TTC549 (cell line): ENCODE measurements around the gene ERCC1.
"Not testable (repeated sequence)": the region's sequence is repeated elsewhere in the genome, so short reads cannot be mapped to it uniquely, and the experiment has no call there.

Source experiments
- FAIRE-seq: peaks from 2 replicates; lab custom pipeline; 2012; peaks lifted over from hg19 to GRCh38; lab: Jason Lieb, UNC

The ERCC1 gene

DNA sequence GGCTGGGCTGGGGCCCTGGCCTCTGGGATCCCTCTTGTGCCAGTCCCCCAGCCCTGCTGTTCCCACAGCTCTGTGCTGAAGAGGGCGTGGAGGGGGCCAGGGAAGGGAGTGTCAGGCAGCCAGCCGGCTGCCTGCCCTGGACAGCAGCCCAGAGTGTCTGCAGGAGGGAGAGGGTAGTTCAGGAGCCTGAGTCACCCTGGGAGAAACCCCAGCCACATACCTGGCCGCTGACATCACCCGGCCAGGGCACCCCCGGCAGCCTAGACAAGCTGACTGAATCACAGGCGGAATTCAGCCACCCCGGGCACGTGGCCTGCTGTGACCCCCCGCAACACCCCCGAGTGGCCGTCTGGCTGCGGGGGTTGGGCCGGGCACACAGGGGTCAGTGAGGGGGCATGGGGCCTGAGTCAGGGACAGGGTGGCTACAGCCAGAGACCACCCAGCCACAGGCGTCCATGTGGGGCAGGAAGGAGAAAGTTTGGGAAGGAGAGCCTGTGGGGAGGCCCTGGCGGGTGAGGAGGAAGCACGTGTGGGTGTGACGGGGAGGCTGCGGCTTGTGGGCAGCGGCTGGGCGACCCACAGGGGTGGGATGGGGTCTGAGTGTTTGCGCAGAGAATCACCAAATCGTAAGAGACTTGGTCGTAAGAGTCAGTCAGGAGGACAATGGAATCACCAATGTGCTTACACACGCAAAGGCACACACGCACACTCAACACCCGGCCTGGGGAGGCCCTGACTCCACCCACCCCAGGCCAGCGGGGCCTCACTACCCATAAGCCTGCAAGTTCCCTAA is 32.2 kb upstream of the ERCC1 start:
- FAIRE-seq: no peak

DNA sequence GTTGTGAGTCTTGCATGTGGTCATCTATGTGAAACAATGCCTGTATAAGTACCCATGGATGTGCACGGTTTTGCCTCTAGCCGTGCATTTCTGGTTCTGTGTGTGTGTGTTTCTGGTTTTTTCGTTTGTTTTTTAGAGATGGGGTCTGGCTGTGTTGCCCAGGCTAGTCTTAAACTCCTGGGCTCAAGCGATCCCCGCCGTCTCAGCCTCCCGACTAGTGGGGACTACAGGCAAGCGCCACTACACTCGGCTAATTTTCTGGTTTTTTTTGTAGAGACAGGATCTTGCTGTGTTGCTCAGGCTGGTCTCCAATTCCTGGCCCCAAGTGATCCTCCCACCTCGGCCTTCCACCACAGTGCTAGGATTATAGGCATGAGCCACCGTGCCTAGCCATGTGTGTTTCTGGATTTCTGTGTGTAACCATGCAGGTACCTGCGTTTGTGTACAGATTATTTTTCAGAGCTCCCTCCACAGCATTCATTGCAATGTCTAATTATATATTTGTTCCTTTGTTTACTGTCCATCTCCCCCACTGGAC is 28.2 kb upstream of the ERCC1 start:
- FAIRE-seq: no peak

DNA sequence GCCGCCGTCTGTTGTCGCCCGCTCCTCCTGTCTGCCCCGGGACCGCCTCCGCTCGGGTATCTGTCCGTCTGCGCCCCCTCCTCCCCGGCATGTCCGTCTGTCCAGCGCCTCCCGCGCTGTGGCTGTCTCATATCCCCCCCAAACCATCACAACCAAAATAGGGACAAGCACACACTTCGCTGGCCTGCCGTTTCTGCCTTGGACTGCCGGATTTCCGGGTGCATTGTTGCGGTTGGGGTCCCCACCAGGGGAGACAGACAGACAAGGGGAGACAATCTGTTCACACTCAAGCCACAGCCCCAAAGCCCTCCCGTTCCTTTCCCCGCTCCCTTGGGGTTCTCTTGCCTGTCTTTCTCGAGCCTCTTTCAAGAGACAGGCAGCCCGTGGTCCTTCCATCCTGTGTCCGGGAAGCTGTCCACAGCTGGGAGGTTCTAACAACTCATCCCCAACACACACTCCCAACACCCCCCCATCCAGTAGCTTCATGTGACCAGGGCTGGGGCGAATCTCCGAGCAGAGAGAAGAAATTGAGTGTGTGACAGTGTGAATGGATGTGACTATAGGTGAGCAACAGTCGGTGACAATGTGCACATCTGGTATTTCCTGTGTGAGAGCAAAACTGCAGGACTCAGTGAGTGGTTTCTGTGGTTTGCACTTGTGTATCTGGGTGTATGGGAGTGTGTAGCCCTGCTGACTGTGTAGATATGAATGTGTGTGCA is 27.6 kb upstream of the ERCC1 start:
- no peak for FAIRE-seq

DNA sequence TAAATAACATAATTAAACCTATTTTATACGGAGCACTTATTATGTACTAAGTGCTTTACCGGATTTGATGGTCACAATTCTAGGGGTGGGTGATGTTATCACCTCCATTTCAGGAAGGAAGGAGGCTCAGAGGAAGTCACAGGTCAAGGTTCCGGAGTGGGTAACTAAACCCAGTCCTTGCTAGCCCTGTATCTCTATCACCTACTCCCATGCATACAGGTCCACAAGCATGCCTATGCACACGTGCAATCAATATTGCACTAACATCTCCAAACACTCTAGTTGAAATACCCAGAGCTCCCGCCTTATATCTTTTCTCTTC is 26.3 kb upstream of the ERCC1 start:
- no peak for FAIRE-seq

DNA sequence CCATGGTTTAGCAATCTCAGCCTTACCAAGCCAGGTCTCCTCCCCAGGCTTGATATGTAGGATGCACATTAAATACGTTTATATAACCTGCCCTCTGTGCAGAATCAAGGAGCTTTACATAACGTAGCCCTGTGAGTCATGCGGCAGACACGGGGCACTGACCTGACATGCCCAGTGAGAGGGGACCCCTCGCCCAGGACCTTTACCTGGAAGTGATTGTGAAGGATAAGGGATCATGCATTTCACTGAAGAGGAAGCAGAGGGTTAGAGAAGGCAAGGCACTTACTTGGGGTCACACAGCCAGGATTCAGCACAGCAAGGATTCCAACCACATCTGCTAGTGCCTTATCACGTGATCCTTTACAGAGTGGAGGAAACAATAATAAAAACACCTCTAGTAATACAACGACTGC is 25.2 kb upstream of the ERCC1 start:
- no peak for FAIRE-seq

DNA sequence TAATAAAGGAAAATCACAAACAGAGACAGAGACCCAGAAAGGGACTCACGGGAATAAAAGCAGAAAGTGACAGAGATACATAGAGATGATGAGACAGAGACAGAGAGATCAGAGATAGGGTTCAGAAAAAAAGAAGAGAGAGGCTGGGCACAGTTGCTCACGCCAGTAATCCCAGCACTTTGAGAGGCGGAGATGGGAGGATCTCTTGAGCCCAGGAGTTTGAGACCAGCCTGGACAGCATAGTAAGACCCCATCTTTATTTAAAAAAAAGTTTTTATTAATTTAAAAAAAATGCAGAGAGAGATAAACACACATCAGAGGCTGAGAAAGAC is 24.7 kb upstream of the ERCC1 start:
- FAIRE-seq: no peak

DNA sequence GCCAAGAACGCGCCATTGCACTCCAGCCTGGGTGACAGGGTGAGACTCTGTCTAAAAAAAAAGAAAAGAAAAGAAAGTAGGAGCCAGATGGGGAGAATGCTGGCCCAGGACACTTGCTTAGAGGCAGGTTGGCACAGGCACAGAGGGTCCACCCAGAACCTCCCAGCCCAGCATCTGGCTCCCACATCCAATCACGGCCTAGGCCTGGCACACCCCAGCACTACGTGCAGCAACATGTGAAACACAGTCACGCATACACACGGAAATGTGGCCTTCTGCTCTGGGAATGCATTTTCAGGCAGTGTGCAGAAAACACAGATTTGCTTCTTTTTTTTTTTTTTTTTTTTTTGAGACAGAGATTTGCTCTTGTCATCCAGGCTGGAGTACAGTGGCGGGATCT is 23.2 kb upstream of the ERCC1 start:
- FAIRE-seq: no peak

DNA sequence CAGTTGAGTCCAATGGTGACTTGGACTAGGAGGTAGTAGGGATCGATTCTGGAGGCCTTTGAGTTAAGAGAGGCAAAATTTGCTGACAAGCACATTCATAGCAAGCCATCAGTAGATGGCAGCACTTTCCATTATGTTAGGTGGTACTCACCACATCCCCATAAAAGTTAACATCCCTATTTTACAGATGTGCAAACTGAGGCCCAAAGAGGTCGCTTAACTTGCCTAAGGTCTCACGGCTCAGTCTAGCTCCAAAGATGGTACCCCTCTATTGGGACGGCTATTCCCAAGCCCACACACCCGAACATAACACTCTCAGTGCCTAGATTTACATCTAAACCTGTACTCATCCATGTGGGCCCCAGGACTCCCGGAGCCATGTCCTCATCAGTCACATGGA is 22.6 kb upstream of the ERCC1 start:
- no peak for FAIRE-seq

DNA sequence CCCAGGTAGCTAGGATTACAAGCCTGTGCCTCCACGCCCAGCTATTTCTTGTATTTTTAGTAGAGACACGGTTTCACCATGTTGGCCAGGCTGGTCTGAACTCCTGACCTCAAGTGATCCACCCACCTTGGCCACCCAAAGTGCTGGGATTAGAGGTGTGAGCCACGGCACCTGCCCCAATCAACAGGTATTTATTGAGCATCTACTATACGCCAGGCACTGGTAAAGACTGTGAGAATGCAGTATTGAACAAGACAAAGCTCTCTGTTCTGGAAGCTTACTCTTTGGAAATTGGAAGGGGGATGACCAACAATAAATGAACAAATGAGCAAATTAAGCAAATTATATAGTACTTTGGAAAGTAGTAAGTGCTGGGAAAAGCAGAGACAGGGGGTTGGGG is 21.4 kb upstream of the ERCC1 start:
- FAIRE-seq: no peak

DNA sequence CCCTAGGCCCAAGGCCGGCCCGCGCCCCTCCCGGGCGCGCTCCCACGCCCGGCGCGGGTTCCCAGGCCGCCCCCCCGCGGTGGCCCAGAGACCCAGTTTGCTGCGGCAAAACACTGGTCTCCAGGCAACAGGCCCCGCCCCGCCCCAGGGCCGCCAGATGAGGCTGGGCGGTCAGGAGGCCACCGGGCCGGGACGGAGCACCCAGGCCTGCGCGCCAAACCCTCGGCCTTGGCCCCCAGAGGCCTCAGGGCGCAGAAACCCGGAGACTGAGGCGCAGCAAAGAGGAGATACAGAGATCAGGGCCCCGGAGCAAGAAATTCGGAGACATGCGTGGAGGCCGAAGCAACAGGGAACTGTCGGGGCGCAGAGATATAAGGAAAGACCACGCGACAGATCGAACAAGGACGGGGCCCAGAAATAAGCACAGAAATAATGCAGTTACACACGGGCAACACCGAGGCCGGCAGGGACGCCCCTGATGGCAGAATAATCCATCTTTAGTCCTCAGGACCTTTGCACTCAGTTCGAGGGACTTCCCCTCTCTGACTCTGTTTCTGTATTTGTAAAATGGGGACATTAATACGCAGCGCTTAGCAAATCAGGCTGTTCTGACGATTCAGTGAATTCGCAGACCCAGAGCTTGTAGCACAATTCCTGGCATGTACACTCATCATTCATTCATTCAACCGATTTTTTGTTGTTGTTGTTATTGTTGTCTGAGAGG is 20.8 kb upstream of the ERCC1 start:
- no peak for FAIRE-seq

DNA sequence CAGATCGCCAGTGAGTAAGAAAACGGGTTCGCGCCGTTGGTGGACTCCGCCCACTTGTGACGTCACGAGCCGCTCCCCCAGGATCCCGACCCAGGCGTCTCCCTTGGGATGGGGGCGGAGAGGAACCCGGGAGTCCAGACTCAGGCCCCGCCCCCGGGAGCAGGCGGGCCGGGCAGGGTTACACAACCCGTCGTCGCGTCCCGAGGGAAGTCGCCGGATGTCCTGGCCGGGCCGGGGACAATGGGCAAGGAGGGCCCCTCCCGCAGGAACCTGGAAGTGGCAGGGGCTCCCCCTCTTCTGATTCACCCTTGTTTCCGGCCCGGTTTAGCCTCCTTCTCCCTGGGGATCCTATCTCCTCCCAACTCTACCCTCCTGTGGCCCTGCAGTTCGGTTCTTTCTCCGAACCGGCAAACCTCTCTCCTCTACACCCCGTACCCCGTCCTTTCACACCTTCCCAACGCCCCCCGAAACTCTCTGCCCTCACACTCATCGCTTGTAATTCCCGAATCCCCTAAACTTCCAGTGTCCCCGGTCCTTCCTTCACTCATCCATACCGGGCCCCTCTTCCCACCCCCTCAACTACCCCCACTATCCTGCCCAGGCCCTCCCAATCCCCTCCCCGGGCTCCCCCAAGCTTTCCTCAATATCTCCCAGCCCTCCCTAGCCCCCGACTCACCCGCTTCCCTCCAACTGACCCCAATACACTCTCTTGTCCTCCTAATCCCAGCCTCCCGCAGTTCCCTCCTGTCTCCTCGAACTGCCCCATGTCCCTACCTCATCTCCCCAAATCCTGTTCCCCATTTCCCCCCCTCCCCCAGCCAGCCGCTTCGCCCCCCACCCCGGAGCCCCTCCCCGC is 20.0 kb upstream of the ERCC1 start:
- no peak for FAIRE-seq

DNA sequence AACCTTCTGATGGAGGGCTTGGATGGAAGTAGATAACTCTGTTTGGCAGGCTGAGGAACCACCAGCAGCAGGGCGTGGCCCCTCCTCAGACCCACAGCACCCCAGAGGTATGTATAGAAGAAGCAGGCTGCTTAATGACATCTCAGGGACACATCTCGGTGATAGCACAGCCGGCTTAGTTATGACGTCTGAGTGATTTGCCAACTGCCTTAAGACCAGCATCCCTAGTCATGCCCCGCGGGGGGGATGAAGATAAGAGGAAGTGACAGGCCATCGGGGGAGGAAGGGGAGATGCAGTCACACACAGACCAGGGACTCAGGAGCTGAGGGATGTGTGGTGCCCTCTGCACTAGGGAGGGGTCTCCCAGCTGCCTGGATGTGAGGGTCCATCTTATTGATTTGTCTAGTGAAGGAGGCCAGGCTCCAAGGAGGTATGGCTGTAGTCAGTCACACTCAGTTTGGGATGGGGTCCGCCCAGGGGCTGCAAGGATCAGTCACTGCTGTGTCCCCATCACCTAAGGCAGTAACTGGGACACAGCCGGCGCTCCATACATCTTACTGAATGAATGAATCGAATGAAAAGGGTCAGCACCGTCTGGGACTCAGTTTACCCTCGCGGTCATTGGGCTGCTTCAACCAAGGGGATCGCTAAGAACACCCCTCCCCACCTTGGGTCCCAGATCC is 19.2 kb upstream of the ERCC1 start:
- FAIRE-seq: no peak

DNA sequence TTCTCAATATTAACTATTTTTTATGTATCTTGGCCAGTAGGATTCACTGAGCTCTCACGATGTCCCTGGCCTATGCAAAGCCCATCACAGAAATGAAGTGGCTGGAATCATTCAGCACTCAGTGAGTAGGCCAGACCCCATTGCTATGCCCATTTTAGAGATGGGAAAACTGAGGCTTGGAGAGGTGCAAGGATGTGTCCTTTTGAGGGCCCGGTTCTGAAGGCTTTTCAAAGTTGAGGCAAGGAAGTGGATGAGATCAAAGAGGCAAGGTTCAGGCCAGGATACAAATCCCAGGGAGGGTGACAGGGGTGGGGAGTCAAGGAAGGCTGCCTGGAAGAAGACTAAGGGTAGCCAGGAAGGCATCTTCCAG is 18.7 kb upstream of the ERCC1 start:
- no peak for FAIRE-seq

DNA sequence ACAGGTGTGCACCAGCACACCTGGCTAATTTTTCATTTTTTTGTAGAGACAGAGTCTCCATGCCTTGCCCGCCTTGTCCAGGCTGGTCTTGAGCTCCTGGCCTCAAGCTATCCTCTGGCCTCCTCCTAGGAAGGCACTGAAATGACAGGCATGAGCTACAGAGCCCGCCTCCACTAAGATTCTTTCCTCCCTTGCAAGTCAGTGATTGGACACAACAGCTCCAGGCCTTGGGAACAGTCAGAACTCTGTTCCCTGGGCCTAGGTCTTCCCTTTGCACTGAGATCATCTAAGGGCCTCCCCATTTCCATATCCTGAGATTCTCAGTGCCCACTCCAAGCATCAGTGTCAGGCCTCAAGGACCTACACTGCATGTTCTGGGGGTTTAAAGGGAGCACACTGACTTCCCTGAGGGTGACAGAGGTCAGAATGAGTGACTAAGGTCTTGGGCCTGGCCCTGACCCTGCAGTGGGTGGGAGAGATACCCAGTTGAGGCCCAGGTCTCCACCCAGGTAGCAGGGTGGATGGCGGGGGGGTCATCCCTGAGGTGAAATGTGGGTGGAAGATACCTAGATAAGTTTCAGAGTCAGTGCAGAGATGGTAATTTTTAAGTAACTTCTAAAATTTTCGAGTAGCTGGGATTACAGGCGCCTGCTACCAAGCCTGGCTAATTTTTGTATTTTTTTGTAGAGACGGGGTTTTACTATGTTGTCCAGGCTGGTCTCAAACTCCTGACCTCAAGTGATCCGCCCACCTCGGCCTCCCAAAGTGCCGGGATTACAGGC is 17.3 kb upstream of the ERCC1 start:
- no peak for FAIRE-seq

DNA sequence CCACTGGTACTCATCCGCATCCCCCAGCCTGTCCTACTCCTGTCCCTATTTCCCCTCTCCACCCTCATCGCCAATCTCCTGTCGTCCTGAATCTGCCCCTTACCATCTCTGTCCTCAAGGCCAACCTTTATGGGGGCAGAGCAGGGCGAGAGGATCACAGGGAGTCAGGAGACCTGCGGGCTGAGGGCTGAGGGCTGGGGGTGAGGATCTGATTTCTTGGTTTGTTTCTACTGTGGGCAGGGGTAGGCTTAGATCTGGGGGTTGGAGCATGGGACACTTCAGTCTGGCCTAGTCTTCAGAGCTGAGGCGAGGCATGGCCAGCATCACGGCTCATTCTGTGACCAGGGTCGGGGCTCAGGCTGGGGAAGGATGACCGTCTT is 16.5 kb upstream of the ERCC1 start:
- FAIRE-seq: no peak

DNA sequence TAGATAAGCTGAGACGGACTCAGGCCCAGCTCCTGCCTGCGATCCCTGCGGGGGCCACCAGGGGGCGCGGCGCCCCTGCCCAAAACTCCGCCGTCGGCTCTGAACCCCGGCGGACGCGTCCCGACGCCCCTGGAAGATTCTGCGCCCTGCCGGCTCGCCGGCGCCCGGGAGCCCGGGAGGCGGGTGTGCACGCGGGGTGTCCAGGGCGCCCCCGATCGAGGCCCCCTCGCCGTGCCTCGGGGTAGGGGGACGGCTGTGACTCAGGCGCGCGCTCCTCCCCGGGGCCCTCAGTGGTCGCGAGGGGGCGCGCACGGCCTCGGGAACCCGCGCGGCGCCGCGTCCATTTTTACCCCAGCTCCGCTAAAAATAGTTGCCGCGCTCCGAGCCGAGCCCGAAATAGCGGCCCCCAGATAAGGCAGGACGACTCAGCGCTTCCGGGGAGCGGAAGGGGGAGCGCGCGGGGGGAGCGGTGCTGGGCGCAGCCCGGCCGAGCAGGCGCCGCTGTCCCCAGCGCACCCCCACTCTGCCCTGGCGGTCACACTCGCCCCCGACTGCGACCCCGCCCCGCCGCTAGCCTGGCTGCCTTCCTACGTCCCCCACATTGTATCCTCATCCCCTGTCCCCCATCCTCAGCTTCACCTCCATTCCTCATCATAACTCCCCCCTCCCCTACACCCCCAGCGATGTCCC is 16.0 kb upstream of the ERCC1 start:
- FAIRE-seq: no peak

DNA sequence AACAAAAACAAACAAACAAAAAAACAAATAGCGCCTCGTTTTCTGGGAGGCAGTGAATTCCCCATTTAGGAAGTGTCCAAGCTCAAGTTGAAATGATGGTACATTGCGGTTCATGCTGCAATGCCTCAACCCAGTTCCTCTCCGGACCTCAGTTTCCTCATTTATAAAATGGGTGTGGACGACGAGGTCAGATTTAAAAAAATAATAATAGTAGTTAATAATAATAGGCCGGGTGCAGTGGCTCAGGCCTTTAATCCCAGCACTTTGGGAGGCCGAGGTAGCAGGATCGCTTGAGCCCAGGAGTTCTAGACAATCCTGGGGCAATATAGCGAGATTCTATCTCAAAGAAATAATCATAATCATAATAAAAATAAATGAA is 15.5 kb upstream of the ERCC1 start:
- FAIRE-seq: no peak

DNA sequence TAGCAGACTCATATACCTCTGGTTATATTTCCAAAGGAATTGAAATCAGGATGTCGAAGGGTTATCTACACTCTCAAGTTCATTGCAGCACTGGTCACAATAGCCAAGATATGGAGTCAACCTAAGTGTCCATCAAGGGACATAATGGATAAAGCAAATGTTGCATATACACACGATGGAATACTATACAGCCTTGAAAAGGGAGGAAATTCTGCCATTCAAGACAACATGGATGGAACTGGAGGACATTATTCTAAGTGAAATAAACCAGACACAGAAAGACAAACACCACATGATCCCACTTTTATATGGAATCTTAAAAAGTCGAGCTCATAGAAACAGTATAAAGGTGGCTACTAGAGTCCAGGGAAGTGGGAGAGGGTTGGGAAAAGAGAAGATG is 13.6 kb upstream of the ERCC1 start:
- FAIRE-seq: no peak

DNA sequence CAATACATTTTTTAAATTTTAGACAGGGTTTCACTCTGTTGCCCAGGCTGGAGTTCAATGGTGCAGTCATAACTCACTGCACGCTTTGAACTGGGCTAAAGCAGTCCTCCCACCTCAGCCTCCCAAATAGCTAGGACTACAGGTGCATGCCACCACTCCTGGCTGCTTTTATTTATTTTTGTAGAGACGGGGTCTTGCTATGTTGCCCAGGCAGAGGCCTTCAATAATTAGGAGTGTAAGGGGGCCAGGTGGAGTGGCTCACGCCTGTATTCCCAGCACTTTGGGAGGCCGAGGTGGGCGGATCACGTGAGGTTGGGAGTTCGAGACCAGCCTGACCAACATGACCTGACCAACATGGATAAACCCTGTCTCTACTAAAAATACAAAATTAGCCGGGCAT is 8.8 kb upstream of the ERCC1 start:
- not testable (repeated sequence) for FAIRE-seq

DNA sequence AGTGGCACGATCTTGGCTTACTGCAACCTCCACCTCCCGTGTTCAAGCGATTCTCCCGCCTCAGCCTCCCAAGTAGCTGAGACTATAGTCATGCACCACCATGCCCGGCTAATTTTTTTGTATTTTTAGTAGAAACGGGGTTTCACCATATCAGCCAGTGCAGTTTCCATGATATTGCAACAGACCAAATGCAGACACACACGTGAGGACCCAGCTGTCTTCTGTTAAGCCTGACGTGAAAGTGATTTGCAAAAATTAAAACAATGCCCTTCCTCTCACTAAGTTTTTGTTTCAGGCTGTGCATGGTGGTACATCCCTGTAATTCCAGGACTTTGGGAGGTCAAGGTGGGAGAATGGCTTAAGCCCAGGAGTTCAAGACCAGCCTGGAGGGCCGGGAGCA is 7.3 kb upstream of the ERCC1 start:
- FAIRE-seq: not testable (repeated sequence)

DNA sequence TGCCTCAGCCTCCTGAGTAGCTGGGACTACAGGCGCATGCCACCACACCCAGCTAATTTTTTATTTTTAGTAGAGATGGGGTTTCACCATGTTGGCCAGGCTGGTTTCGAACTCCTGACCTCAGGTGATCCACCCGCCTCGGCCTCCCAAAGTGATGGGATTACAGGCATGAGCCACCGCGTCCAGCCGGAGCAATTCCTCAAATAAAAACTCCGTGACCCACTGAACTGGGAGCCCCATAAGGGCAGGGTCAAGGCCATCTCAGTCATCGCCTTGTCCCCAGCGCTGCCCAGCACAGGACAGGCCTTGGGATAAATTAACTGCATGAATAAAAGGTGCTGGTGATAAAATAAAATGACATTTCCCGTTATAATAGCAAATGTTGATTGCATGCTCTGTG is 6.2 kb upstream of the ERCC1 start:
- not testable (repeated sequence) for FAIRE-seq
